K562 (cell line): ENCODE data around the gene SLCO3A1. TPM values are rescaled to one million over a fixed set of nuclear protein-coding genes. Genes with fewer than 3 reads are reported as not detected.

Experiments
- CREB1 ChIP-seq, 2 experiments: sonication (generic) in 1 of 2; formaldehyde crosslinking in 1 of 2; IDR thresholded peaks; 2 replicates each; pipeline versions ENCODE4 v1.6.1 to v1.8.0; 2012 to 2022; ENCODE audit warnings: inconsistent platforms in 1 of 2, mild to moderate bottlenecking in 1 of 2, missing genetic modification reagents in 1 of 2, moderate library complexity in 1 of 2
- SMARCB1 ChIP-seq: IDR thresholded peaks from 2 replicates; pipeline ENCODE4 v1.6.1; 2011; ENCODE audit warnings: improper control_type of control experiment, low read depth; ENCODE audit not compliant: insufficient read length
- TEAD1 ChIP-seq, 2 experiments: fragments of 450-650 bp in 1 of 2; sonication (generic) in 1 of 2; formaldehyde crosslinking; IDR thresholded peaks; 2 replicates each; pipeline versions ENCODE4 v1.4.0 to v1.8.0; 2020 to 2022; ENCODE audit warnings: mild to moderate bottlenecking in 2 of 2, missing genetic modification reagents in 1 of 2
- ZNF282 ChIP-seq: sonication (generic); formaldehyde crosslinking; IDR thresholded peaks from 2 replicates; pipeline ENCODE4 v1.8.1; 2023; ENCODE audit warnings: missing genetic modification reagents
- polyA plus RNA-seq, 8 experiments: library from polyadenylated mRNA; depleted of rRNA in 4 of 8; stranded (reverse) in 5 of 8; unstranded in 3 of 8; fragments of >200 nt; fragmentation: Nextera tagmentation in 2 of 8; fragmentation: Illumina TruSeq in 1 of 8; extraction: Ambion mirVana in 2 of 8; extraction: Trizol in 1 of 8; gene quantifications; 2 replicates each; pipeline versions ENCODE4 v1.2.1 to v1.2.3, GENCODE V29; 2011 to 2014; ENCODE audit warnings: inconsistent platforms in 1 of 8, missing spikeins in 1 of 8
- total RNA-seq, 7 experiments: library from RNA; depleted of rRNA in 6 of 7; stranded (reverse); fragments of >200 nt in 6 of 7; fragmentation: Illumina TruSeq in 2 of 7; extraction: Trizol in 2 of 7; gene quantifications; 2 replicates each; pipeline versions ENCODE4 v1.2.1 to v1.2.3, GENCODE V29; 2011 to 2021; ENCODE audit warnings: low replicate concordance in 1 of 7
- TF ChIP-seq, protein P1 (sequence below): fragments of 450-650 bp; formaldehyde crosslinking; IDR thresholded peaks from 2 replicates; pipeline ENCODE4 v1.4.0; 2020; ENCODE audit warnings: mild to moderate bottlenecking, moderate library complexity
- TF ChIP-seq, protein P2 (sequence below): fragments of 450-650 bp; IDR thresholded peaks from 2 replicates; pipeline ENCODE4 v1.7.1; 2018; ENCODE audit warnings: mild to moderate bottlenecking, low read depth; ENCODE audit not compliant: partially characterized antibody
- TF ChIP-seq, protein P3 (sequence below): fragments of 250-450 bp; sonication (Bioruptor Pico); IDR thresholded peaks from 2 replicates; pipeline ENCODE4 v1.5.0; 2020; ENCODE audit warnings: mild to moderate bottlenecking
- TF ChIP-seq, protein P4 (sequence below): fragments of 450-650 bp; IDR thresholded peaks from 2 replicates; pipeline ENCODE4 v1.6.1; 2017; ENCODE audit warnings: antibody characterized with exemption

SLCO3A1 gene
- total and polyA plus RNA-seq, 9 of the 15 experiments (the other 6 are each of a cell fraction or from before 2014, with no cell fraction given) = 0.01 to 0.84 (median 0.06) TPM; not detected in 3

DNA sequence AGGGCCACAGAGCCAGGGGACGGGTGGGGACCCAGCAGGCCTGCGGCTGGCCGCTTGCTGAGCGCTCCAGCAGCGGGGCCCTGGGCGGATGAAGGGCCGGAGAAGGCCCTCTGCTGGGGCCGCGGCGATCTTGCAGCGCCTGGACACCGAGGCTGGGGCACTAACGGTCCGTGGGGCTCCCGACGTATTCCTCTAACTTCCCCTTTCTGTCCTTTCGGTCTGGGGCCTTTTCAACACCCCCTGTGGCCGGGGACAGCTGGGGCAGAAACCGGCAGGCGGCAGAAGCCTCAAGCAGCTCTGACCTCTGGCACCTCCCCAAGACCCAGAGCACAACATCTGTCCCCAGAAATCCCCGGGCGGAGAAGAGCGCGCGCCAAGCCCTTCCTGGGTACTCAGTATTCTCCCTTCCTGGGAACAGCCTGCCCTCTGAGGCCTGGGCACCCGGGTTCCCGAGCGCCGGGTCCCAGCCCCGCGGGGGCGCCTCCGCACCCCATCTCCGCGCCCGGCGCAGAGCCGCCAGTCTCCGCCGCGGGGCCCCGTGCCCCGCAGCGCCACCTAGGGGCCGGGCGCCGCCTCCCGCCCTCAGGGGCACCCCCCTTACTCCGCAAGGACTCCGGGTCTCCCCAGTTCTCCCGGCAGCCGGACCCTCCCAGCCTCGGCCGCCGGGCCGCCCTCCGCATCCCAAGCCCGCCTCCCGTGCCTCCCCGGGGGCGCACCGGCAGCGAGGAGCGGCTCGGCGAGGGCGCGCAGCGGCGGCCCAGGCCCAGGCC lies 582 bp upstream of the SLCO3A1 start (continued):
- TF ChIP-seq, protein P1, sequence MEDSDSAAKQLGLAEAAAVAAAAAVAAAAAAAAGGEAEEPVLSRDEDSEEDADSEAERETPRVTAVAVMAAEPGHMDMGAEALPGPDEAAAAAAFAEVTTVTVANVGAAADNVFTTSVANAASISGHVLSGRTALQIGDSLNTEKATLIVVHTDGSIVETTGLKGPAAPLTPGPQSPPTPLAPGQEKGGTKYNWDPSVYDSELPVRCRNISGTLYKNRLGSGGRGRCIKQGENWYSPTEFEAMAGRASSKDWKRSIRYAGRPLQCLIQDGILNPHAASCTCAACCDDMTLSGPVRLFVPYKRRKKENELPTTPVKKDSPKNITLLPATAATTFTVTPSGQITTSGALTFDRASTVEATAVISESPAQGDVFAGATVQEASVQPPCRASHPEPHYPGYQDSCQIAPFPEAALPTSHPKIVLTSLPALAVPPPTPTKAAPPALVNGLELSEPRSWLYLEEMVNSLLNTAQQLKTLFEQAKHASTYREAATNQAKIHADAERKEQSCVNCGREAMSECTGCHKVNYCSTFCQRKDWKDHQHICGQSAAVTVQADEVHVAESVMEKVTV (CRISPR knock-in tag) = 0 out of 2 replicates have a peak, but pooled peaks have one; percentile 36
- TF ChIP-seq, protein P2, sequence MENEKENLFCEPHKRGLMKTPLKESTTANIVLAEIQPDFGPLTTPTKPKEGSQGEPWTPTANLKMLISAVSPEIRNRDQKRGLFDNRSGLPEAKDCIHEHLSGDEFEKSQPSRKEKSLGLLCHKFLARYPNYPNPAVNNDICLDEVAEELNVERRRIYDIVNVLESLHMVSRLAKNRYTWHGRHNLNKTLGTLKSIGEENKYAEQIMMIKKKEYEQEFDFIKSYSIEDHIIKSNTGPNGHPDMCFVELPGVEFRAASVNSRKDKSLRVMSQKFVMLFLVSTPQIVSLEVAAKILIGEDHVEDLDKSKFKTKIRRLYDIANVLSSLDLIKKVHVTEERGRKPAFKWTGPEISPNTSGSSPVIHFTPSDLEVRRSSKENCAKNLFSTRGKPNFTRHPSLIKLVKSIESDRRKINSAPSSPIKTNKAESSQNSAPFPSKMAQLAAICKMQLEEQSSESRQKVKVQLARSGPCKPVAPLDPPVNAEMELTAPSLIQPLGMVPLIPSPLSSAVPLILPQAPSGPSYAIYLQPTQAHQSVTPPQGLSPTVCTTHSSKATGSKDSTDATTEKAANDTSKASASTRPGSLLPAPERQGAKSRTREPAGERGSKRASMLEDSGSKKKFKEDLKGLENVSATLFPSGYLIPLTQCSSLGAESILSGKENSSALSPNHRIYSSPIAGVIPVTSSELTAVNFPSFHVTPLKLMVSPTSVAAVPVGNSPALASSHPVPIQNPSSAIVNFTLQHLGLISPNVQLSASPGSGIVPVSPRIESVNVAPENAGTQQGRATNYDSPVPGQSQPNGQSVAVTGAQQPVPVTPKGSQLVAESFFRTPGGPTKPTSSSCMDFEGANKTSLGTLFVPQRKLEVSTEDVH = no peak
- TF ChIP-seq TEAD1 (CRISPR knock-in tag; IDR thresholded peaks at IDR 0.05) = no peak
- TF ChIP-seq, protein P3, sequence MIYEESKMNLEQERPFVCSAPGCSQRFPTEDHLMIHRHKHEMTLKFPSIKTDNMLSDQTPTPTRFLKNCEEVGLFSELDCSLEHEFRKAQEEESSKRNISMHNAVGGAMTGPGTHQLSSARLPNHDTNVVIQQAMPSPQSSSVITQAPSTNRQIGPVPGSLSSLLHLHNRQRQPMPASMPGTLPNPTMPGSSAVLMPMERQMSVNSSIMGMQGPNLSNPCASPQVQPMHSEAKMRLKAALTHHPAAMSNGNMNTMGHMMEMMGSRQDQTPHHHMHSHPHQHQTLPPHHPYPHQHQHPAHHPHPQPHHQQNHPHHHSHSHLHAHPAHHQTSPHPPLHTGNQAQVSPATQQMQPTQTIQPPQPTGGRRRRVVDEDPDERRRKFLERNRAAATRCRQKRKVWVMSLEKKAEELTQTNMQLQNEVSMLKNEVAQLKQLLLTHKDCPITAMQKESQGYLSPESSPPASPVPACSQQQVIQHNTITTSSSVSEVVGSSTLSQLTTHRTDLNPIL (CRISPR knock-in tag) = no peak
- TF ChIP-seq CREB1 (IDR thresholded peaks at IDR 0.05) = no peak
- TF ChIP-seq CREB1 (CRISPR knock-in tag; IDR thresholded peaks at IDR 0.05) = 0 out of 2 replicates have a peak, but pooled peaks have one; percentile 31
- TF ChIP-seq SMARCB1 = no peak
- no peak for TF ChIP-seq ZNF282 (CRISPR knock-in tag)
- TF ChIP-seq, protein P4, sequence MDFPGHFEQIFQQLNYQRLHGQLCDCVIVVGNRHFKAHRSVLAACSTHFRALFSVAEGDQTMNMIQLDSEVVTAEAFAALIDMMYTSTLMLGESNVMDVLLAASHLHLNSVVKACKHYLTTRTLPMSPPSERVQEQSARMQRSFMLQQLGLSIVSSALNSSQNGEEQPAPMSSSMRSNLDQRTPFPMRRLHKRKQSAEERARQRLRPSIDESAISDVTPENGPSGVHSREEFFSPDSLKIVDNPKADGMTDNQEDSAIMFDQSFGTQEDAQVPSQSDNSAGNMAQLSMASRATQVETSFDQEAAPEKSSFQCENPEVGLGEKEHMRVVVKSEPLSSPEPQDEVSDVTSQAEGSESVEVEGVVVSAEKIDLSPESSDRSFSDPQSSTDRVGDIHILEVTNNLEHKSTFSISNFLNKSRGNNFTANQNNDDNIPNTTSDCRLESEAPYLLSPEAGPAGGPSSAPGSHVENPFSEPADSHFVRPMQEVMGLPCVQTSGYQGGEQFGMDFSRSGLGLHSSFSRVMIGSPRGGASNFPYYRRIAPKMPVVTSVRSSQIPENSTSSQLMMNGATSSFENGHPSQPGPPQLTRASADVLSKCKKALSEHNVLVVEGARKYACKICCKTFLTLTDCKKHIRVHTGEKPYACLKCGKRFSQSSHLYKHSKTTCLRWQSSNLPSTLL = no peak
- TF ChIP-seq, all 486 proteins: peak for 36
